MM.1S (cell line): Measurements from ENCODE around the gene CD86.

ENCODE experiments used
- DNase-seq: peaks from one replicate; pipeline ENCODE4 v3.0.0-alpha.2; 2015
- H2AFZ ChIP-seq: fragments of 300-600 bp; sonication (generic); 2 replicates; pipeline ENCODE4 v1.6.0; 2016; ENCODE audit warnings: antibody characterized with exemption, low read length
- H3F3A ChIP-seq: fragments of 300-600 bp; sonication (generic); 2 replicates; pipeline ENCODE4 v1.6.1; 2016; ENCODE audit warnings: mild to moderate bottlenecking, antibody characterized with exemption, low read length, moderate library complexity, mixed read lengths; ENCODE audit not compliant: insufficient read depth
- H3K27ac ChIP-seq: fragments of 300-600 bp; sonication (generic); 2 replicates; pipeline ENCODE4 v1.5.1; 2016; ENCODE audit warnings: mild to moderate bottlenecking, low read length
- H3K27me3 ChIP-seq: fragments of 300-600 bp; sonication (generic); replicated peaks from 2 replicates; pipeline ENCODE4 v1.6.0; 2016; ENCODE audit warnings: low read length; ENCODE audit not compliant: insufficient read depth
- H3K36me3 ChIP-seq: fragments of 300-600 bp; sonication (generic); replicated peaks from 2 replicates; pipeline ENCODE4 v1.6.1; 2016; ENCODE audit warnings: mild to moderate bottlenecking, low read length, mixed read lengths; ENCODE audit not compliant: insufficient read depth
- H3K4me1 ChIP-seq: fragments of 300-600 bp; sonication (generic); 2 replicates; pipeline ENCODE4 v1.6.1; 2016; ENCODE audit warnings: low read length, mixed read lengths
- H3K4me2 ChIP-seq: fragments of 300-600 bp; sonication (generic); 2 replicates; pipeline ENCODE4 v1.6.0; 2016; ENCODE audit warnings: low read depth, low read length
- H3K4me3 ChIP-seq: fragments of 300-600 bp; sonication (generic); 2 replicates; pipeline ENCODE4 v1.5.1; 2016; ENCODE audit warnings: low read length, mixed read lengths
- H3K79me2 ChIP-seq: fragments of 300-600 bp; sonication (generic); 2 replicates; pipeline ENCODE4 v1.6.1; 2016; ENCODE audit warnings: mixed run types, low read length, mixed read lengths
- H3K9ac ChIP-seq: fragments of 300-600 bp; sonication (generic); 2 replicates; pipeline ENCODE4 v1.6.1; 2016; ENCODE audit warnings: low read length, mixed read lengths
- H3K9me2 ChIP-seq: fragments of 300-600 bp; sonication (generic); replicated peaks from 2 replicates; pipeline ENCODE4 v1.6.1; 2016; ENCODE audit warnings: mild to moderate bottlenecking, low read length, mixed read lengths; ENCODE audit not compliant: insufficient read depth
- H3K9me3 ChIP-seq: fragments of 300-600 bp; sonication (generic); replicated peaks from 2 replicates; pipeline ENCODE4 v1.6.1; 2016; ENCODE audit warnings: mild to moderate bottlenecking, low read length, mixed read lengths; ENCODE audit not compliant: insufficient read depth
- H4K20me1 ChIP-seq: fragments of 300-600 bp; sonication (generic); 2 replicates; pipeline ENCODE4 v1.6.1; 2016; ENCODE audit warnings: mild to moderate bottlenecking, low read length, moderate library complexity, mixed read lengths; ENCODE audit not compliant: insufficient read depth
- EZH2 ChIP-seq: fragments of 300-600 bp; sonication (generic); optimal IDR thresholded peaks from 2 replicates; pipeline ENCODE3; 2017; ENCODE audit warnings: low read depth, mild to moderate bottlenecking, antibody characterized with exemption, low read length, mixed read lengths
- EZH2phosphoT487 ChIP-seq: fragments of 300-600 bp; sonication (generic); IDR thresholded peaks from 2 replicates; pipeline ENCODE4 v1.6.1; 2018; ENCODE audit warnings: antibody characterized with exemption, low read length
- TF ChIP-seq, protein P1 (sequence below): fragments of 300-600 bp; sonication (generic); IDR thresholded peaks from 2 replicates; pipeline ENCODE4 v1.5.1; 2016; ENCODE audit warnings: antibody characterized with exemption, low read length, mixed read lengths

Gene CD86

GRCh38 chr3:122060040-122060698 is 5.0 kb downstream of the CD86 start:
- no peak overlapping the region for H3K27ac ChIP-seq
- no peaks in the 10 kb centered on the region for H3K4me1 ChIP-seq
- H3K9ac ChIP-seq, result no peak overlapping the region
- no peaks in the 10 kb centered on the region for H4K20me1 ChIP-seq
- H3K4me2 ChIP-seq, result no peak overlapping the region
- H3K79me2 ChIP-seq, result peaks cover 34% of the 10 kb centered on the region
- H3K9me3 ChIP-seq, result no peaks in the 10 kb centered on the region
- TF ChIP-seq EZH2phosphoT487 (no peak), EZH2 (no peak)
- TF ChIP-seq, protein P1, sequence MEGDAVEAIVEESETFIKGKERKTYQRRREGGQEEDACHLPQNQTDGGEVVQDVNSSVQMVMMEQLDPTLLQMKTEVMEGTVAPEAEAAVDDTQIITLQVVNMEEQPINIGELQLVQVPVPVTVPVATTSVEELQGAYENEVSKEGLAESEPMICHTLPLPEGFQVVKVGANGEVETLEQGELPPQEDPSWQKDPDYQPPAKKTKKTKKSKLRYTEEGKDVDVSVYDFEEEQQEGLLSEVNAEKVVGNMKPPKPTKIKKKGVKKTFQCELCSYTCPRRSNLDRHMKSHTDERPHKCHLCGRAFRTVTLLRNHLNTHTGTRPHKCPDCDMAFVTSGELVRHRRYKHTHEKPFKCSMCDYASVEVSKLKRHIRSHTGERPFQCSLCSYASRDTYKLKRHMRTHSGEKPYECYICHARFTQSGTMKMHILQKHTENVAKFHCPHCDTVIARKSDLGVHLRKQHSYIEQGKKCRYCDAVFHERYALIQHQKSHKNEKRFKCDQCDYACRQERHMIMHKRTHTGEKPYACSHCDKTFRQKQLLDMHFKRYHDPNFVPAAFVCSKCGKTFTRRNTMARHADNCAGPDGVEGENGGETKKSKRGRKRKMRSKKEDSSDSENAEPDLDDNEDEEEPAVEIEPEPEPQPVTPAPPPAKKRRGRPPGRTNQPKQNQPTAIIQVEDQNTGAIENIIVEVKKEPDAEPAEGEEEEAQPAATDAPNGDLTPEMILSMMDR, result no peak
- no peaks in the 10 kb centered on the region for H3K27me3 ChIP-seq
- no peaks in the 10 kb centered on the region; the same call in 1 of the 2 replicates for H3K36me3 ChIP-seq
- no peak overlapping the region for H2AFZ ChIP-seq
- no peaks in the 10 kb centered on the region for H3K9me2 ChIP-seq
- DNase-seq, result no peak
- no peak overlapping the region for H3K4me3 ChIP-seq
- H3F3A ChIP-seq, result no peaks in the 10 kb centered on the region

DNA sequence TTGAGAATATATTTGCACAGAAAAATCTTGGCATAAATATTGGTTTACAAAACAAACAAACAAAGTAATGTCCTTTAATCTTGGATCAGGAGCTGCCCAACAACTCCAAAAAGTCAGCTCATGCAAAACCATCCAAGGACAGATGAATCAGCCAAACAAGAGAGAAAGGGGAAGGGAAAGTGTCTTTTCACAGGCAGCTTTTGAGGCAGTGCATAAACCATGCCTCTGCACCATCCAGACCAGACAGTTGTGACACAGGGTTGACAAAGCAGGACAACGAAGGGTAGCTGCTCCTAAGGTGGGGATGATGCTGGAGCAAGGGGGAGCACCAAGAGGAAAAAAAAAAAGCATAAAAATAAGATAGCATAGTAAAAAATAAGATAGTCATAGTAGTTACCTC is 8.7 kb downstream of the CD86 start:
- Histone ChIP-seq H3K79me2 (peaks cover 49% of the 10 kb centered on the region), H2AFZ (no peak overlapping the region), H3K4me3 (no peak overlapping the region), H3K27ac (no peak overlapping the region), H3K27me3 (no peaks in the 10 kb centered on the region), H3K9ac (no peak overlapping the region), H3K9me2 (no peaks in the 10 kb centered on the region), H3K4me2 (no peak overlapping the region), H3K4me1 (peaks cover 10% of the 10 kb centered on the region; the same call in 1 of the 2 replicates), H3K9me3 (no peaks in the 10 kb centered on the region), H3F3A (no peaks in the 10 kb centered on the region), H4K20me1 (no peaks in the 10 kb centered on the region), H3K36me3 (no peaks in the 10 kb centered on the region)
- TF ChIP-seq EZH2phosphoT487 (no peak), EZH2 (no peak)
- TF ChIP-seq, protein P1, result no peak
- DNase-seq, result no peak

DNA sequence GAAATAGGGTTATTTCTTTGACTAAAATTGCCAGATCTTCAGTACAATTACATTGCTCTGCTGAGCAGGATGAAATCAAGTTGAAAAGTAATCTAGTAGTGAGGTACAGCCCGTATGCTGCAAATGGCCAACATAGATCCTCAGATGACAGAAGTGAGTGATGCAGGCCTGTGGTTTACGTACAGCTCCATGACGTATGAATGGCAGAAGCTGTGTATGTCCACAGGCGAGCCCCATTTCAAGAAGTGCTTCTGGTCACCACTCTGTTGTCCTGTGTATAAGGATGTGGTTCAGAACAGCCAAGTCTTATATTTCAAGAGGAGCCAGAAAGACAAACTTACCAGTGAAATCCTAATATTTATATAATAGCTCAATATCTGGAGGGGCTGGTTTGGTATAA is 9.2 kb downstream of the CD86 start:
- Histone ChIP-seq H2AFZ (no peak overlapping the region), H3K27ac (no peak overlapping the region), H3K9ac (no peak overlapping the region), H3F3A (no peaks in the 10 kb centered on the region), H3K4me3 (no peak overlapping the region), H3K4me2 (no peak overlapping the region), H3K79me2 (peaks cover 50% of the 10 kb centered on the region), H3K4me1 (peaks cover 10% of the 10 kb centered on the region; the same call in 1 of the 2 replicates), H4K20me1 (no peaks in the 10 kb centered on the region), H3K9me2 (no peaks in the 10 kb centered on the region), H3K27me3 (no peaks in the 10 kb centered on the region), H3K36me3 (no peaks in the 10 kb centered on the region), H3K9me3 (no peaks in the 10 kb centered on the region)
- DNase-seq, result no peak
- TF ChIP-seq EZH2, result no peak
- TF ChIP-seq, protein P1, result no peak
- TF ChIP-seq EZH2phosphoT487, result no peak
